ENCODE results near the gene TBC1D8B. TPM values are rescaled to one million over a fixed set of nuclear protein-coding genes. Genes with fewer than 3 reads are reported as not detected.

The TBC1D8B gene
- total and polyA plus RNA-seq, 2 of the 13 experiments (the other 11 are each of a cell fraction or from before 2014, with no cell fraction given), result 6.2 to 7.2 TPM

- TF ChIP-seq, protein P1, sequence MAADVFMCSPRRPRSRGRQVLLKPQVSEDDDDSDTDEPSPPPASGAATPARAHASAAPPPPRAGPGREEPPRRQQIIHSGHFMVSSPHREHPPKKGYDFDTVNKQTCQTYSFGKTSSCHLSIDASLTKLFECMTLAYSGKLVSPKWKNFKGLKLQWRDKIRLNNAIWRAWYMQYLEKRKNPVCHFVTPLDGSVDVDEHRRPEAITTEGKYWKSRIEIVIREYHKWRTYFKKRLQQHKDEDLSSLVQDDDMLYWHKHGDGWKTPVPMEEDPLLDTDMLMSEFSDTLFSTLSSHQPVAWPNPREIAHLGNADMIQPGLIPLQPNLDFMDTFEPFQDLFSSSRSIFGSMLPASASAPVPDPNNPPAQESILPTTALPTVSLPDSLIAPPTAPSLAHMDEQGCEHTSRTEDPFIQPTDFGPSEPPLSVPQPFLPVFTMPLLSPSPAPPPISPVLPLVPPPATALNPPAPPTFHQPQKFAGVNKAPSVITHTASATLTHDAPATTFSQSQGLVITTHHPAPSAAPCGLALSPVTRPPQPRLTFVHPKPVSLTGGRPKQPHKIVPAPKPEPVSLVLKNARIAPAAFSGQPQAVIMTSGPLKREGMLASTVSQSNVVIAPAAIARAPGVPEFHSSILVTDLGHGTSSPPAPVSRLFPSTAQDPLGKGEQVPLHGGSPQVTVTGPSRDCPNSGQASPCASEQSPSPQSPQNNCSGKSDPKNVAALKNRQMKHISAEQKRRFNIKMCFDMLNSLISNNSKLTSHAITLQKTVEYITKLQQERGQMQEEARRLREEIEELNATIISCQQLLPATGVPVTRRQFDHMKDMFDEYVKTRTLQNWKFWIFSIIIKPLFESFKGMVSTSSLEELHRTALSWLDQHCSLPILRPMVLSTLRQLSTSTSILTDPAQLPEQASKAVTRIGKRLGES (CRISPR knock-in tag; IDR thresholded peaks at IDR 0.05; ENCODE audit: borderline replicate concordance), result no peak
- TF ChIP-seq TFDP2 (CRISPR knock-in tag; IDR thresholded peaks at IDR 0.05) (peak; percentile 70; the same call in 1 of the 2 replicates), AKAP8 (CRISPR knock-in tag; IDR thresholded peaks at IDR 0.05) (no peak), TBX2 (CRISPR knock-in tag; IDR thresholded peaks at IDR 0.05; ENCODE audit: borderline replicate concordance) (peak; percentile 20; the same call in 1 of the 2 replicates), REL (CRISPR knock-in tag; conservative IDR thresholded peaks at IDR 0.05) (no peak), SALL1 (CRISPR knock-in tag; IDR thresholded peaks at IDR 0.05) (peak; percentile 51; the same call in 1 of the 2 replicates), CERS6 (CRISPR knock-in tag; IDR thresholded peaks at IDR 0.05) (no peak), ZNF703 (CRISPR knock-in tag; IDR thresholded peaks at IDR 0.05; ENCODE audit: borderline replicate concordance) (no peak), ZNF264 (CRISPR knock-in tag; IDR thresholded peaks at IDR 0.05) (no peak), ZNF333 (CRISPR knock-in tag; IDR thresholded peaks at IDR 0.05; ENCODE audit: borderline replicate concordance) (no peak), ZMYM2 (CRISPR knock-in tag; IDR thresholded peaks at IDR 0.05) (no peak), DMAP1 (CRISPR knock-in tag; IDR thresholded peaks at IDR 0.05) (peak; percentile 85), MIER2 (CRISPR knock-in tag; IDR thresholded peaks at IDR 0.05) (no peak), SNAPC4 (CRISPR knock-in tag; IDR thresholded peaks at IDR 0.05) (no peak), RFXAP (CRISPR knock-in tag; IDR thresholded peaks at IDR 0.05; ENCODE audit: borderline replicate concordance) (no peak), HNF4A (CRISPR knock-in tag; IDR thresholded peaks at IDR 0.05) (peak; percentile 54)
- TF ChIP-seq, protein P2, sequence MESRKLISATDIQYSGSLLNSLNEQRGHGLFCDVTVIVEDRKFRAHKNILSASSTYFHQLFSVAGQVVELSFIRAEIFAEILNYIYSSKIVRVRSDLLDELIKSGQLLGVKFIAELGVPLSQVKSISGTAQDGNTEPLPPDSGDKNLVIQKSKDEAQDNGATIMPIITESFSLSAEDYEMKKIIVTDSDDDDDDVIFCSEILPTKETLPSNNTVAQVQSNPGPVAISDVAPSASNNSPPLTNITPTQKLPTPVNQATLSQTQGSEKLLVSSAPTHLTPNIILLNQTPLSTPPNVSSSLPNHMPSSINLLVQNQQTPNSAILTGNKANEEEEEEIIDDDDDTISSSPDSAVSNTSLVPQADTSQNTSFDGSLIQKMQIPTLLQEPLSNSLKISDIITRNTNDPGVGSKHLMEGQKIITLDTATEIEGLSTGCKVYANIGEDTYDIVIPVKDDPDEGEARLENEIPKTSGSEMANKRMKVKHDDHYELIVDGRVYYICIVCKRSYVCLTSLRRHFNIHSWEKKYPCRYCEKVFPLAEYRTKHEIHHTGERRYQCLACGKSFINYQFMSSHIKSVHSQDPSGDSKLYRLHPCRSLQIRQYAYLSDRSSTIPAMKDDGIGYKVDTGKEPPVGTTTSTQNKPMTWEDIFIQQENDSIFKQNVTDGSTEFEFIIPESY (CRISPR knock-in tag; IDR thresholded peaks at IDR 0.05), result no peak
These were observed at the start of gene TBC1D8B (continued) for GRCh38 chrX:106802388-106803275.

All from HepG2 (cell line).